Psoas muscle (tissue), 8 donors: ENCODE results near the gene COLQ. TPM values are rescaled to one million over a fixed set of nuclear protein-coding genes. Genes with fewer than 3 reads are reported as not detected.

Experiments
- ATAC-seq, 4 donors: fragments of 200-7000 bp; cut with Tn5 transposase; one replicate each; pipeline ENCODE4 v1.9.1; 2020; ENCODE audit warnings: moderate library complexity in 3 of 4, mild to moderate bottlenecking in 2 of 4
- DNase-seq, 2 donors: peaks; one replicate each; pipeline ENCODE4 v3.0.0-alpha.2; 2020
- H3K27ac ChIP-seq: fragments of 200-600 bp; one replicate; pipeline ENCODE4 v1.8.0; 2022
- H3K27me3 ChIP-seq, 3 donors: fragments of 200-600 bp in 1 of 3; one replicate each; pipeline versions ENCODE4 v1.6.1 to v1.8.0; 2013 to 2022; ENCODE audit warnings: low read length in 2 of 3, mild to moderate bottlenecking in 2 of 3, moderate library complexity in 1 of 3; ENCODE audit not compliant: insufficient read depth in 3 of 3
- H3K36me3 ChIP-seq, 2 donors: fragments of 200-600 bp in 1 of 2; one replicate each; pipeline versions ENCODE4 v1.6.1 to v1.8.0; 2013 to 2022; ENCODE audit warnings: low read depth in 1 of 2, mild to moderate bottlenecking in 1 of 2, moderate library complexity in 1 of 2; ENCODE audit not compliant: insufficient read depth in 1 of 2
- H3K4me1 ChIP-seq: fragments of 200-600 bp; one replicate; pipeline ENCODE4 v1.8.0; 2022
- H3K4me3 ChIP-seq: fragments of 200-600 bp; one replicate; pipeline ENCODE4 v1.8.0; 2022; ENCODE audit warnings: mild to moderate bottlenecking
- H3K9me3 ChIP-seq: fragments of 200-600 bp; one replicate; pipeline ENCODE4 v1.8.0; 2022
- WGBS, 3 donors: extraction: QIAGEN DNeasy Blood & Tissue Kit; methylation state at CpG; one replicate each; pipeline versions ENCODE4 v1.1.6 to v1.1.7; 2013; 5-methylcytosine and 5-hydroxymethylcytosine counted together
- intact Hi-C, 2 donors: fragments of 100-400 bp; cut with DNase I; formaldehyde crosslinking; loops; one replicate each; pipeline versions ENCODE4 v1.11.0 to v1.14.2; 2022
- polyA plus RNA-seq, 3 donors: library from polyadenylated mRNA; stranded (reverse); fragments of 200-250 nt; gene quantifications; one replicate each; pipeline ENCODE4 v1.2.3, GENCODE V29; 2013
- total RNA-seq, 4 donors: library from RNA; stranded (reverse); fragmentation: NEBNext Ultra II Directional in 2 of 4; extraction: Animal tissue kit (Norgen Biotek cat#: 25700) in 2 of 4; gene quantifications; one replicate each; pipeline versions ENCODE4 v1.2.1 to v1.2.4, GENCODE V29; 2021 to 2023
- TF ChIP-seq, protein P1 (sequence below): fragments of 200-600 bp; IDR thresholded peaks from one replicate; pipeline ENCODE4 v1.8.0; 2022; ENCODE audit warnings: antibody characterized with exemption
- donor health status: healthy with polysubstance abuse.
- donor health status: DM: no; HTN: no; CAD: no; lungs with moderate emphysema.
- donor health status: Bipolar disorder and iron deficiency.
- donor health status: healthy.
- donor health status: DM: yes; HTN: yes; CAD: no.
- donor health status: DM: no; HTN: no; CAD: no.
- donor health status: DM: no; HTN: no; CAD: no.
- donor health status: DM: yes; HTN: yes; CAD: no.

COLQ gene
- total and polyA plus RNA-seq, 7 donors = 4.6 to 18.2 (median 10.0) TPM

- no peaks in the 10 kb centered on the region for H3K36me3 ChIP-seq
- intact Hi-C loops = no loop called here
- DNase-seq = no peak
- no peak overlapping the region for H3K4me3 ChIP-seq
- peak overlapping the region; percentile 85 for H3K27ac ChIP-seq
- TF ChIP-seq, protein P1, sequence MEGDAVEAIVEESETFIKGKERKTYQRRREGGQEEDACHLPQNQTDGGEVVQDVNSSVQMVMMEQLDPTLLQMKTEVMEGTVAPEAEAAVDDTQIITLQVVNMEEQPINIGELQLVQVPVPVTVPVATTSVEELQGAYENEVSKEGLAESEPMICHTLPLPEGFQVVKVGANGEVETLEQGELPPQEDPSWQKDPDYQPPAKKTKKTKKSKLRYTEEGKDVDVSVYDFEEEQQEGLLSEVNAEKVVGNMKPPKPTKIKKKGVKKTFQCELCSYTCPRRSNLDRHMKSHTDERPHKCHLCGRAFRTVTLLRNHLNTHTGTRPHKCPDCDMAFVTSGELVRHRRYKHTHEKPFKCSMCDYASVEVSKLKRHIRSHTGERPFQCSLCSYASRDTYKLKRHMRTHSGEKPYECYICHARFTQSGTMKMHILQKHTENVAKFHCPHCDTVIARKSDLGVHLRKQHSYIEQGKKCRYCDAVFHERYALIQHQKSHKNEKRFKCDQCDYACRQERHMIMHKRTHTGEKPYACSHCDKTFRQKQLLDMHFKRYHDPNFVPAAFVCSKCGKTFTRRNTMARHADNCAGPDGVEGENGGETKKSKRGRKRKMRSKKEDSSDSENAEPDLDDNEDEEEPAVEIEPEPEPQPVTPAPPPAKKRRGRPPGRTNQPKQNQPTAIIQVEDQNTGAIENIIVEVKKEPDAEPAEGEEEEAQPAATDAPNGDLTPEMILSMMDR = no peak
- ATAC-seq = no peak
- peaks cover 61% of the 10 kb centered on the region for H3K4me1 ChIP-seq
- H3K9me3 ChIP-seq = no peaks in the 10 kb centered on the region
- WGBS, 3 donors = 38 to 41% (median 40%) methylated on average over 4 of the region's 4 CpGs
- H3K27me3 ChIP-seq = no peaks in the 10 kb centered on the region
These were observed 20.4 kb downstream of the COLQ start for GRCh38 chr3:15501126-15501525.

DNA sequence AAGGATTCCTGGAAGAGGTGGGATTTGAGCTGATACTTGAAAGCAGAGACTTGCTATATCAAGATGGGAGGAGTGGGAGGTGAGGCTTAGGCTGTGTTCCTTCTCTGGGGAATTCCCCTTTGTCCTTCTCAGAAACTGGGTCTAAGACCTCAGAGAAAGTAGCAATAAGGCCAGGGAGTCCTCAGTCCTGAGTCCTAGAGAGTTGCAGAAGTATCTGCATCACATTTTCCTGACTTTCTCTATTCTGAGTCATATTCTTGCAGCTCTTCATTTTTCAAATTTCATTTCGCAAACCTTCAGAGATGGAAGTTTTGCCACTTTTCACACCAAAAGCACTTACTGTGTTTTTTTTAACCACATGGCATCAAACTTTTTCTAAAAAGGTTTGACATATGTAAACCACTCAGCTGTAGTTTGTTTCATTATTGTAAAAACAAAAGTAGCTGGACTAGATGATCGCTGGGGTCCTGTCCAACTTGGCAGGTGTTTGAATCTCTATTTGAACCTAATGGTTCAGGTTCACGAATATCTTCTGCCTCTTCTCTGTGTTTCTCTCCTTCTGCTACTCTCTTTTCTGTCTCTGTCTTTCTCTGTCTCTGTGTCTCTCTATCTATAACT is 21.3 kb downstream of the COLQ start:
- ATAC-seq (no peak), DNase-seq (no peak)
- TF ChIP-seq, protein P1 = no peak
- no peak overlapping the region for H3K4me3 ChIP-seq
- 42 to 55% (median 45%) methylated on average over 3 of the region's 3 CpGs for WGBS, 3 donors
- H3K27me3 ChIP-seq = no peaks in the 10 kb centered on the region
- intact Hi-C loops = no loop called here
- H3K36me3 ChIP-seq = no peaks in the 10 kb centered on the region
- peaks cover 65% of the 10 kb centered on the region for H3K4me1 ChIP-seq
- no peaks in the 10 kb centered on the region for H3K9me3 ChIP-seq
- peak overlapping the region; percentile 85 for H3K27ac ChIP-seq

DNA sequence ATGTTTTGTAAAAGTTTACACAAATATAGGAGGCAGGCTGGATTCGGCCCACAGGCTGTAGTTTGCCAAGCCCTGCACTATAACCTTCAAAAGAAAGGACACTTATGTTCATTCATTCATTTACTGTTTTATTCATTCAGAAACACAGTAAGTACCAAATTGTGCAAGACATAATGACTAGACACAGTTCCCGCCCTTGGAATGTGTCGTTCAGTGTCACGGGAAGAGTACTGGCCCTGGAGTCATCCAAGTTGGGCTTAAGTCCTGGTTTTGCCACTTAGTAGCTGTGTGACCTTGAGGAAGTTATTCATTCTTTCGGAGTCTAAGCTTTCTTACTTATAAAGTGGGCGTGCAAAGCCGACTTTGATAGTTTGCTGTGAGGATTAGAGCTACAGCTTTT is 22.0 kb downstream of the COLQ start:
- ATAC-seq (peak; percentile 45 to 73 (median 68)), DNase-seq (no peak)
- TF ChIP-seq, protein P1 = no peak
- no peaks in the 10 kb centered on the region for H3K27me3 ChIP-seq
- no peaks in the 10 kb centered on the region for H3K9me3 ChIP-seq
- peak overlapping the region; percentile 85 for H3K27ac ChIP-seq
- H3K4me1 ChIP-seq = peaks cover 68% of the 10 kb centered on the region
- H3K36me3 ChIP-seq = no peaks in the 10 kb centered on the region
- WGBS, 3 donors = 30 to 46% (median 35%) methylated on average over 7 of the region's 7 CpGs
- intact Hi-C loops = loop anchor here in 1 of 2 donors (2.0 kb wide), 1 partner anchor 21 kb away; the partner anchor contains the start of gene COLQ
- no peak overlapping the region for H3K4me3 ChIP-seq

DNA sequence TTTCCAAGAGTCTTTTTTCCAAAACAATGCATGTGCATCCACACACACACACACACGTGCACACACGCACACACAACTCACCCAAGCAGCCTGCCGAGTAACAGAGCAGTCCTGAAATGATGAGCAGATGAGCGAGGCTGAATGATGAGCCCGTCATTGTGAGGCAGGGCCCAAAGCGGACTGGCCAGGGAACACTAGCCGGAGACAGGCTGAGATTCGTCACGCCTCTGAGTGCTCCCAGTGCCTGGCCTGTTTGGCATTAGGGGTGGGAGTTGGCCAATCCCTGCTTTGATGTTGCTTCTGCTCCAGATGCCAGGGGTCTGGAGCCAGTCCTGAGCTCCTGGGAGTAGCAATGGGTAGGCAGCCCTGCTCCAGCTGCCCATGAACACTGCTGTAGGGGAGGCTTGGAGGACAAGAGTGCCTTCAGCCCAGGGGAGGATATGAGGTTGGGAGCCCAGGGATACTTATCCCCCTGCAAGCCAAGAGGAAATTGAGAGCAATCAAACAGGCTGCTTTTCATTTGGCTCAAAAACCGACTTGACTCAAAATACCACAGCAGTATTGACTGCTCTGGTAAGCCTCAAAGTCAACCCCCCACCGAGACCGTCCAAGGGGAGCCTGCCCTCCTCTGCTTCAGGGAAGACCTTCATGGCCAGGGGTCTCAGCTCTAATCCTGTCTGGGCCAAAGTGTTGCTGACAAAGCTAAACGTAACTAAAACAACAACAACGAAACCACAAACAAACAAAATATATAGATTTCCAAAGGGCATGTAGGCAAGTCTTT is 22.9 kb downstream of the COLQ start:
- Histone ChIP-seq H3K27ac (peak overlapping the region; percentile 85), H3K4me3 (no peak overlapping the region), H3K4me1 (peaks cover 67% of the 10 kb centered on the region), H3K36me3 (no peaks in the 10 kb centered on the region), H3K9me3 (no peaks in the 10 kb centered on the region), H3K27me3 (no peaks in the 10 kb centered on the region)
- WGBS, 3 donors = 26 to 44% (median 36%) methylated on average over 13 to 14 of the region's 14 CpGs
- intact Hi-C loops = loop anchor here in 1 of 2 donors (2.0 kb wide), 1 partner anchor 22 kb away; the partner anchor contains the start of gene COLQ
- peak; percentile 87 to 89 (median 88) for ATAC-seq
- DNase-seq = peak; percentile 76 to 89
- TF ChIP-seq, protein P1 = no peak
